GM12801 (cell line): Measurements from ENCODE around the gene SPATA12.

Source experiments
- TF ChIP-seq, protein P1 (sequence below): IDR thresholded peaks from one replicate; pipeline ENCODE4 v1.5.1; 2011; ENCODE audit warnings: control low read depth; ENCODE audit not compliant: insufficient read length; ENCODE audit errors: extremely low read depth

SPATA12 gene

DNA sequence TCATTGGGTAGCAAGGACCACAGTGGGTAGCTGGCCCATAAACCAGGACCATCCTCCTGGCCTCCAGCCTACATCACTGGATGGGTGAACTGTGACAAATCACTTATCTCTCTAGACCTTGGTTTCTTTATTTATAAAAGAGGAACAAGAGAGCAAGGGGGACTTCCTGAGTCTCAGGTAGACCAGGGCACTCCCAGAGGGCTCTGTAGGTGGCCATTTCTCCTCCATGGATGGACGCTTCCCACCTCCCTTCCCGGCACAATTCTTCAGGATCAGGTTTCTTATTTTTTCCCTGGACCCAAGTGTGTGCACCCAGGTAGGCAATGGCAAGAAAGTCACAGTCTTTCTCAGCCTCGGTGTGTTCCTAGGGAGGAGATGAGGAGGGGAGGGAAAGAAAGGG, 41.4 kb upstream of the SPATA12 start:
- TF ChIP-seq, protein P1, sequence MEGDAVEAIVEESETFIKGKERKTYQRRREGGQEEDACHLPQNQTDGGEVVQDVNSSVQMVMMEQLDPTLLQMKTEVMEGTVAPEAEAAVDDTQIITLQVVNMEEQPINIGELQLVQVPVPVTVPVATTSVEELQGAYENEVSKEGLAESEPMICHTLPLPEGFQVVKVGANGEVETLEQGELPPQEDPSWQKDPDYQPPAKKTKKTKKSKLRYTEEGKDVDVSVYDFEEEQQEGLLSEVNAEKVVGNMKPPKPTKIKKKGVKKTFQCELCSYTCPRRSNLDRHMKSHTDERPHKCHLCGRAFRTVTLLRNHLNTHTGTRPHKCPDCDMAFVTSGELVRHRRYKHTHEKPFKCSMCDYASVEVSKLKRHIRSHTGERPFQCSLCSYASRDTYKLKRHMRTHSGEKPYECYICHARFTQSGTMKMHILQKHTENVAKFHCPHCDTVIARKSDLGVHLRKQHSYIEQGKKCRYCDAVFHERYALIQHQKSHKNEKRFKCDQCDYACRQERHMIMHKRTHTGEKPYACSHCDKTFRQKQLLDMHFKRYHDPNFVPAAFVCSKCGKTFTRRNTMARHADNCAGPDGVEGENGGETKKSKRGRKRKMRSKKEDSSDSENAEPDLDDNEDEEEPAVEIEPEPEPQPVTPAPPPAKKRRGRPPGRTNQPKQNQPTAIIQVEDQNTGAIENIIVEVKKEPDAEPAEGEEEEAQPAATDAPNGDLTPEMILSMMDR, result no peak

DNA sequence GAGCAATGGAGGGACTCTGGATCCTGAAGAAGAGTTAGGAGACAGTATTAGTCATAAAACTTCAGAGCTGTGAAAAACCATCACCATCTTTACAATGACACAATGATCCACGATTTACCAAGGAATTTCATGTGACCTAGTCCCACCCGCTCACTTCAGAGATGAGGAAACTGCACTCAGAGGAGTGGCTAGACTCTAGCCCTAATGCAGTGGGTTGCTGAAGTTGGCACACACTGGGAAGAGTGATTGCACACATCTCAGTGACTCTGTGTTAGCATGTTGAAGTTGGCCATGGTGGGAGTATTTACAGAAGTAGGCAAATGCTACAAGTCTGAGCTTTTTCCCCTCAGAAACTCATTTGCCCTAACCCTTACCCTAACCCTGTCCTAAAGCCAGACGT, 35.2 kb upstream of the SPATA12 start:
- TF ChIP-seq, protein P1, result no peak

DNA sequence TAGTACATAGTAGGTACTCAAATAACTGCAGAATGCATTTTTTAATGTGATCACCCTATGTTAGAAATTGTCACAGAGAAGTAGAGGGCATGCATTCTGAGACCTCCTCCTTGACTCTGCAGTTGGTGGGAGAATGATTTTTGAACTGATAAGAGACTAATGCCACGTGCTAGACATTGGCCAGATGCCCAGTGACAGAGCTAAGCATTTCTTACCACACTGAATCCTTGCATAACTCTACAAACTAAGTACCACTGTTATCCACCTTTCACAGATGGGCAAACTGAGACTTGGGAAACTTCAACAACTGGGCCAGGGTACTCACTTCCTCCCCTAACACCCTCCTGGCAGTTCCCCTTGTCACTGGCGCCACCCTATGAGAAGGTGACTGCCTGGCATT, 33.5 kb upstream of the SPATA12 start:
- TF ChIP-seq, protein P1, result no peak

DNA sequence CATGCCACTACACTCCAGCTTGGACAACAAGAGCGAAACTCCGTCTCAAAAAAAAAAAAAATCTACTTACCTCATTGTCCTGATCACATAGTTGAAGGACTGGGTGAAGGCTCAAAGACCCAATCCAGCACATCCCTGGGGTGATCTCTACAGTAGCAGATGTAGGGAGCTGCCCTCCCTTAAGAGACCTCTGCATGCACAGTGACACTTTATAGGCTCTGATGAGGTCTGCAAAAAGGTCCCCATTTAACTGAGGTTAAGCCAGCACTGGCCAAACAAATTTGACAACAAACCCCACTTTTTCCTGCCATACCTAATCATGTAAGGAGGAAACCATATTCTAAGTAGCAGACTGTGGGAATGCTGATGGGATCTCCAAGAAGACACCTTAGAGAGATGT, 31.1 kb upstream of the SPATA12 start:
- TF ChIP-seq, protein P1, result no peak

DNA sequence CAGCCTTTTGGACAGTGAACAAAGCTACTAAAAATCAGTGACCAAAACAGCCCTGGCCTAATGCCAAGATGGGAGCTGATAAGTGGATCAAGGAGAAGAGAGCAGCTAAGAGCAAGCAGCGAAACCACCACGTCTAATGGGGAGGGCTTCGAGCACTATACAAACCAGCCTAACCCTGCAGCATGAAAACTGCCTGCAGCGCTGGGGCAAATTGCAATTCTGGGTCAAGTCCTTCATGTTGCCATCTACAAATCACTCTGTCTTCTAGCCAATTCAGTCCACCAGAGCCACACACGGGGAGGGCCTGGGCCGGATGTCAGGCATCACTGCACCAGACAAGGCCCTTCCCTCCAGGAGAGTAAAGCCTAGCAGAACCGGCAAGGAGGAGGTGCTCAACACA, 30.5 kb upstream of the SPATA12 start:
- TF ChIP-seq, protein P1, result no peak

DNA sequence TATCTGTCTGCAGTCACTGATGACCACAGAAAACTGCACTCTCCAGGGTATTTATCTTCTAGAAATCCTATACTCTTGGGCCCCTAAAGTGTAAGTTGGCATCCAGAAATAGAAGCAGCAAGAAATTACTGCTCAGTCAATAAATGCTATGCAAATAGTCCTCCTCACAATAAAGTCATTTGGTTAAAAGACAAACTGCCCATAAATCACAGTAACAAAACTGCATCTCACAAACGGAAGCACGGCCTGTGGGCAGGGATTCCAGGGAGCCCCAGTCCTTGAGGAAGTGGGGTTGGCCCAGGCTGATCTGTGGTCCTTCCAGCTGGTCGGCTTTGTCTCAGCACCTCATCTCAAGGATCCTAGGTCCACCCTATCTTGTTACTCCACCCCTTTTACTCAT, 29.7 kb upstream of the SPATA12 start:
- TF ChIP-seq, protein P1, result no peak

DNA sequence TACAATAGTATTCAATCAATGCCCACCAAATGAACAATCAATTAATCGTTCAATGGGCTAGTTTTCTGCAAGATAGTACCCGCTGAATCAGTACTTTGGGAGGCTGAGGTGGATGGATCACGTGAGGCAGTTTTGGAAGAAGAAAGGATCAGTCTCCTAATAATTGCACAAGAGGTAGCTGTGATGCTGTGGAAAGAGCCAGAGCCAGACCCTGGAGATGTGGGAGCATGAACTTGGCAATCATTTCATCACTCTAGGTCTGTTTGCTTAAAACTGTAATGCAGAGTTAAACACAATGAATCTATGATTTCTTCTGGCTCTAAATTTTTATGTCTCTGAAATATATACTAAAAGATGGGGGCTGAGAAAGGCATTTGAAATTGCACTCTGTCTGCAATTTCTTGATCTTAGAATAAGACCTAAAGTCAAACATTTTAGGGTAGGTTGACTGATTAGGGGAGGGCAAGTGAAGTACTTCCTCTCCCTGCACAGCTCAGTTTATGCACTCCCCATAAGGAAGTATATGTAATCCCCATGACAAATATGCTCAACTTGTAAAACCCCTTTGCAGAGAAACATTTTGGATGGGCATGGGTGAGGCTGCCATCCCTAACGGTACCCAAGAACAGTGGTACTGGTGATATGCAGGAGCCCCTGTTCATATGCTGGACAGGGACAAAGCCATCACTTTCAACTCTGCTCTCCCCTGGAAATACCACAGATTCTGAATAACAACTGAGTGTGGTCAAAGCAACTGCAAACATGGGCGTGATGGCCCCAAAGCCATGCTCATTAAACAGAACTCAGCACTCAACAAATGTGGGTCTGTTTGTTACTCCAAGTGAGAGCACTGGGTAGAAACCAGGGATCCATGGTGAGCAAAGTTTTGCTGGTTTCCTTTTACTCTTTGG, 28.6 kb upstream of the SPATA12 start:
- TF ChIP-seq, protein P1, result no peak

DNA sequence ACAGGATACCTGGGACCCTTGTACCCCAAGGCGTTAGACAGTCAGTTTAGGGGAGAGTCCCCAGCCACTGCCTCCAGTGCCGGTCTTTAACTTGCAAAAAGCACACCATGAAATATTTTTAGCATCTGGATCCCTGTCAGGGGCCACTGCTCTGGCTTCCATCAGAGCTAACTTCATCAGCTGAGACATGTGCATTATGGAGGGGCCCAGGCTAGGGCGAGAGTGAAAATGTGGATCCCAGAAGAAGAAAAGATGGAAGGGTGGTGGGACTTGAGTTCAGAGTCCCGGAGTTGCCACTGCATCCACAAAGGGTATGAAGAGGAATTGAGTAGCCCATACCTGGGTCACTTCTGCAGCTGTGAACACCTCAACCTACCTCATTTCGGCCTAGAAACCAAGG, 23.5 kb upstream of the SPATA12 start:
- TF ChIP-seq, protein P1, result no peak
